OCI-LY7 (cell line): ENCODE data around the gene RNF40. TPM values are rescaled to one million over a fixed set of nuclear protein-coding genes. Genes with fewer than 3 reads are reported as not detected.

Experiments
- BruUV-seq: library from RNA; stranded (reverse); fragments of 400-500 nt; replicated peaks from 2 replicates; lab custom pipeline; 2021; lab: Mats Ljungman, UMichigan
- CTCF ChIA-PET: fragments of 300-600 bp; sonication (Branson Sonifier 250); formaldehyde crosslinking; loops from one replicate; lab custom pipeline; 2022; ENCODE audit warnings: antibody characterized with exemption; ENCODE audit not compliant: unreplicated experiment; lab: Charles Lee
- POLR2A ChIA-PET: fragments of 300-600 bp; sonication (Branson Sonifier 250); formaldehyde crosslinking; loops from one replicate; lab custom pipeline; 2022; ENCODE audit warnings: antibody characterized with exemption; lab: Charles Lee
- DNase-seq: peaks from one replicate; pipeline ENCODE4 v3.0.0-alpha.2; 2015; ENCODE audit warnings: low spot score
- H2AFZ ChIP-seq: fragments of 200-600 bp; sonication (generic), shearing (Covaris generic); 2 replicates; pipeline ENCODE4 v1.6.1; 2014; ENCODE audit warnings: mild to moderate bottlenecking, antibody characterized with exemption, low read length, moderate library complexity
- H3K27ac ChIP-seq: fragments of 200-600 bp; sonication (generic); 2 replicates; pipeline ENCODE4 v1.5.1; 2014; ENCODE audit warnings: mixed run types, low read depth, mild to moderate bottlenecking, moderate library complexity, low read length, inconsistent platforms; ENCODE audit not compliant: poor library complexity, severe bottlenecking
- H3K36me3 ChIP-seq: fragments of 200-600 bp; sonication (generic); 2 replicates; pipeline ENCODE4 v1.6.1; 2014; ENCODE audit warnings: mild to moderate bottlenecking, antibody characterized with exemption, low read length, moderate library complexity, mixed read lengths; ENCODE audit not compliant: insufficient read depth
- H3K4me1 ChIP-seq: fragments of 200-600 bp; sonication (generic); 2 replicates; pipeline ENCODE4 v1.5.1; 2014; ENCODE audit warnings: mild to moderate bottlenecking, low read length; ENCODE audit not compliant: insufficient read depth, poor library complexity, severe bottlenecking
- H3K4me2 ChIP-seq: fragments of 200-600 bp; sonication (generic); 2 replicates; pipeline ENCODE4 v1.6.1; 2014; ENCODE audit warnings: mild to moderate bottlenecking, low read length
- H3K4me3 ChIP-seq: fragments of 200-600 bp; sonication (generic); 2 replicates; pipeline ENCODE4 v1.5.1; 2014; ENCODE audit warnings: mild to moderate bottlenecking, low read depth, low read length; ENCODE audit not compliant: poor library complexity, severe bottlenecking
- H3K79me2 ChIP-seq: fragments of 200-600 bp; sonication (generic); 2 replicates; pipeline ENCODE4 v1.6.1; 2016; ENCODE audit warnings: low read depth, mild to moderate bottlenecking, low read length, moderate library complexity, mixed read lengths; ENCODE audit not compliant: insufficient read depth
- H3K9me2 ChIP-seq: fragments of 200-600 bp; sonication (generic); 2 replicates; pipeline ENCODE4 v1.6.1; 2016; ENCODE audit warnings: mild to moderate bottlenecking, low read length, mixed read lengths; ENCODE audit not compliant: insufficient read depth
- H3K9me3 ChIP-seq: fragments of 200-600 bp; sonication (generic); 2 replicates; pipeline ENCODE4 v1.6.1; 2014; ENCODE audit warnings: mild to moderate bottlenecking, mixed run types, low read length, mixed read lengths
- H4K20me1 ChIP-seq: fragments of 200-600 bp; sonication (generic); 2 replicates; pipeline ENCODE4 v1.6.1; 2014; ENCODE audit warnings: mild to moderate bottlenecking, antibody characterized with exemption, low read length, moderate library complexity, mixed read lengths; ENCODE audit not compliant: insufficient read depth
- CTCF ChIP-seq: fragments of 200-600 bp; sonication (generic); conservative IDR thresholded peaks from 2 replicates; pipeline ENCODE4 v1.5.1; 2014; ENCODE audit warnings: mild to moderate bottlenecking, antibody characterized with exemption, low read length, moderate library complexity, mixed read lengths
- EZH2phosphoT487 ChIP-seq: fragments of 200-600 bp; sonication (generic); IDR thresholded peaks from 2 replicates; pipeline ENCODE4 v1.6.1; 2018; ENCODE audit warnings: low read depth, borderline replicate concordance, mild to moderate bottlenecking, mixed run types, antibody characterized with exemption, low read length, moderate library complexity, mixed read lengths
- intact Hi-C: fragments of 100-400 bp; cut with micrococcal nuclease; formaldehyde crosslinking; loops from one replicate; pipeline ENCODE4 v1.10.0; 2022; ENCODE audit not compliant: unreplicated experiment
- total RNA-seq, 2 experiments: library from RNA; depleted of rRNA in 1 of 2; stranded (reverse); fragments of >200 nt in 1 of 2; shearing (Covaris generic) in 1 of 2; gene quantifications; 2 replicates each; pipeline ENCODE4 v1.2.3, GENCODE V29; 2014 to 2022

RNF40 gene
- total RNA-seq, 2 experiments from 2014 or later: 70.5 to 108 TPM

GRCh38 chr16:30793508-30794069 is 31.5 kb downstream of the RNF40 start:
- intact Hi-C loops: no loop called here
- no peaks in the 10 kb centered on the region for H3K36me3 ChIP-seq
- BruUV-seq: no TSS peak
- H3K9me2 ChIP-seq: no peaks in the 10 kb centered on the region
- H4K20me1 ChIP-seq: no peaks in the 10 kb centered on the region
- no peak overlapping the region for H3K4me2 ChIP-seq
- no peak overlapping the region for H3K4me3 ChIP-seq
- TF ChIP-seq CTCF: no peak
- no peak for TF ChIP-seq EZH2phosphoT487
- H3K79me2 ChIP-seq: no peaks in the 10 kb centered on the region
- H3K27ac ChIP-seq: no peak overlapping the region
- no peak overlapping the region for H2AFZ ChIP-seq
- no peaks in the 10 kb centered on the region for H3K4me1 ChIP-seq
- H3K9me3 ChIP-seq: no peaks in the 10 kb centered on the region
- no peak for DNase-seq
- ChIA-PET CTCF (no interaction called here), POLR2A (interaction anchor here (0.9 to 1.1 kb wide), 3 partner anchors 11 to 51 kb away, joined by 4 read pairs; no protein-coding TSS in a partner anchor)

GRCh38 chr16:30794634-30795033 is 32.5 kb downstream of the RNF40 start:
- TF ChIP-seq EZH2phosphoT487 (no peak), CTCF (no peak)
- Histone ChIP-seq H3K4me3 (no peak overlapping the region), H3K9me2 (no peaks in the 10 kb centered on the region), H3K4me2 (no peak overlapping the region), H3K4me1 (no peaks in the 10 kb centered on the region), H3K79me2 (no peaks in the 10 kb centered on the region), H4K20me1 (no peaks in the 10 kb centered on the region), H3K36me3 (no peaks in the 10 kb centered on the region), H2AFZ (no peak overlapping the region), H3K9me3 (no peaks in the 10 kb centered on the region), H3K27ac (no peak overlapping the region)
- intact Hi-C loops: no loop called here
- DNase-seq: no peak
- no TSS peak for BruUV-seq
- POLR2A ChIA-PET: no interaction called here
- CTCF ChIA-PET: interaction anchor here (0.7 kb wide), 1 partner anchor 256 kb away, joined by 5 read pairs; no protein-coding TSS in a partner anchor

- Histone ChIP-seq H4K20me1 (no peaks in the 10 kb centered on the region), H2AFZ (no peak overlapping the region), H3K9me3 (no peaks in the 10 kb centered on the region), H3K79me2 (no peaks in the 10 kb centered on the region), H3K27ac (no peak overlapping the region), H3K4me2 (no peak overlapping the region), H3K4me1 (no peaks in the 10 kb centered on the region), H3K36me3 (no peaks in the 10 kb centered on the region), H3K9me2 (no peaks in the 10 kb centered on the region), H3K4me3 (no peak overlapping the region)
- intact Hi-C loops: no loop called here
- POLR2A ChIA-PET: interaction anchor here (0.6 to 1.6 kb wide), 3 partner anchors 9 to 16 kb away, joined by 3 to 6 read pairs (median 4); no protein-coding TSS in a partner anchor
- BruUV-seq: no TSS peak
- CTCF ChIA-PET: no interaction called here
- TF ChIP-seq CTCF (peak; percentile 55), EZH2phosphoT487 (no peak)
- DNase-seq: peak; percentile 48
Observed at GRCh38 chr16:30797670-30798309, 35.7 kb downstream of the RNF40 start.
